SK-N-SH (cell line): ENCODE data around the gene WWOX. TPM values are rescaled to one million over a fixed set of nuclear protein-coding genes. Genes with fewer than 3 reads are reported as not detected.

ENCODE experiments used
- CTCF ChIA-PET: fragments of 300-600, 350-600 bp; formaldehyde crosslinking; extraction: SDS; loops from one replicate; lab custom pipeline; 2021; lab: Yijun Ruan, JAX
- POLR2A ChIA-PET: fragments of 350-600 bp; sonication (Branson Sonifier 250); formaldehyde crosslinking; extraction: SDS; loops from one replicate; lab custom pipeline; 2020; ENCODE audit warnings: antibody characterized with exemption, inconsistent platforms; lab: Yijun Ruan, JAX
- DNase-seq: peaks from one replicate; pipeline ENCODE4 v3.0.0; 2012
- H2AFZ ChIP-seq: fragments of 200-600 bp; sonication (generic); 2 replicates; pipeline ENCODE4 v1.8.1; 2016; ENCODE audit warnings: antibody characterized with exemption, mild to moderate bottlenecking, low read depth
- H3F3A ChIP-seq: fragments of 200-600 bp; sonication (generic); replicated peaks from 2 replicates; pipeline ENCODE3; 2016; ENCODE audit warnings: antibody characterized with exemption, mild to moderate bottlenecking; ENCODE audit not compliant: insufficient read depth
- H3K27ac ChIP-seq, 2 experiments: fragments of 200-500 bp in 1 of 2; fragments of 200-600 bp in 1 of 2; sonication (Bioruptor generic) in 1 of 2; sonication (generic), shearing (Covaris generic) in 1 of 2; 2 replicates each; pipeline versions ENCODE4 v1.5.1 to v1.6.1; 2014 to 2016; ENCODE audit warnings: low read depth in 2 of 2, inconsistent platforms in 1 of 2, low read length in 1 of 2, mild to moderate bottlenecking in 1 of 2, mixed read lengths in 1 of 2
- H3K27me3 ChIP-seq: fragments of 200-600 bp; sonication (generic), shearing (Covaris generic); 2 replicates; pipeline ENCODE4 v1.6.1; 2016; ENCODE audit warnings: mixed run types; ENCODE audit not compliant: insufficient read depth
- H3K36me3 ChIP-seq, 2 experiments: fragments of 200-500 bp in 1 of 2; fragments of 200-600 bp in 1 of 2; sonication (Bioruptor generic) in 1 of 2; sonication (generic) in 1 of 2; replicated peaks in 1 of 2; 2 replicates each; pipeline versions ENCODE3 to v1.5.1; 2014 to 2016; ENCODE audit warnings: low read length in 1 of 2, mild to moderate bottlenecking in 1 of 2; ENCODE audit not compliant: insufficient read depth in 2 of 2, control insufficient read depth in 1 of 2
- H3K4me1 ChIP-seq, 2 experiments: fragments of 200-500 bp in 1 of 2; fragments of 200-600 bp in 1 of 2; sonication (Bioruptor generic) in 1 of 2; sonication (generic), shearing (Covaris generic) in 1 of 2; 2 replicates each; pipeline versions ENCODE4 v1.5.1 to v1.6.1; 2014 to 2016; ENCODE audit warnings: low read depth in 1 of 2, low read length in 1 of 2, mixed run types in 1 of 2; ENCODE audit not compliant: insufficient read depth in 2 of 2, control insufficient read depth in 1 of 2
- H3K4me2 ChIP-seq: fragments of 200-600 bp; sonication (generic), shearing (Covaris generic); 2 replicates; pipeline ENCODE4 v1.6.1; 2017; ENCODE audit warnings: mixed run types
- H3K4me3 ChIP-seq, 2 experiments: fragments of 200-500 bp in 1 of 2; fragments of 200-600 bp in 1 of 2; sonication (Bioruptor generic) in 1 of 2; sonication (generic), shearing (Covaris generic) in 1 of 2; 2 replicates each; pipeline versions ENCODE4 v1.5.1 to v1.8.1; 2014 to 2016; ENCODE audit warnings: low read depth in 2 of 2, inconsistent platforms in 1 of 2, low read length in 1 of 2, mild to moderate bottlenecking in 1 of 2, mixed read lengths in 1 of 2, moderate library complexity in 1 of 2
- H3K79me2 ChIP-seq: fragments of 200-600 bp; sonication (generic); 2 replicates; pipeline ENCODE4 v1.8.1; 2017; ENCODE audit warnings: mild to moderate bottlenecking; ENCODE audit not compliant: insufficient read depth
- H3K9ac ChIP-seq: fragments of 200-600 bp; sonication (generic); 2 replicates; pipeline ENCODE4 v1.6.1; 2017; ENCODE audit warnings: mixed run types
- H3K9me2 ChIP-seq: fragments of 200-600 bp; sonication (generic); 2 replicates; pipeline ENCODE4 v1.6.1; 2017; ENCODE audit warnings: mixed run types
- H3K9me3 ChIP-seq: fragments of 200-600 bp; sonication (generic); 2 replicates; pipeline ENCODE4 v1.6.1; 2017; ENCODE audit warnings: mixed run types, mild to moderate bottlenecking, moderate library complexity
- H4K20me1 ChIP-seq: fragments of 200-600 bp; sonication (generic); 2 replicates; pipeline ENCODE4 v1.6.1; 2017; ENCODE audit warnings: mild to moderate bottlenecking, mixed run types; ENCODE audit not compliant: insufficient read depth
- EP300 ChIP-seq, 2 experiments: IDR thresholded peaks; 2 replicates each; pipeline versions ENCODE4 v1.4.0 to v1.6.1; 2012; ENCODE audit warnings: borderline replicate concordance in 1 of 2, low read depth in 1 of 2, low read length in 1 of 2
- EZH2phosphoT487 ChIP-seq: fragments of 200-600 bp; sonication (generic); IDR thresholded peaks from 2 replicates; pipeline ENCODE4 v1.6.1; 2017; ENCODE audit warnings: low read depth, mixed run types, mild to moderate bottlenecking, antibody characterized with exemption, moderate library complexity, borderline replicate concordance
- FOSL2 ChIP-seq: IDR thresholded peaks from 2 replicates; pipeline ENCODE4 v1.4.0; 2012; ENCODE audit warnings: low read depth, mild to moderate bottlenecking, moderate library complexity, borderline replicate concordance
- GABPA ChIP-seq: IDR thresholded peaks from 2 replicates; pipeline ENCODE4 v1.4.0; 2012; ENCODE audit warnings: low read depth, mild to moderate bottlenecking
- JUND ChIP-seq: IDR thresholded peaks from 2 replicates; pipeline ENCODE4 v1.4.0; 2012
- MEF2A ChIP-seq: IDR thresholded peaks from 2 replicates; pipeline ENCODE4 v1.4.0; 2012; ENCODE audit warnings: low read depth, borderline replicate concordance
- NFIC ChIP-seq: IDR thresholded peaks from 2 replicates; pipeline ENCODE4 v1.4.0; 2012; ENCODE audit warnings: borderline replicate concordance
- RAD21 ChIP-seq: IDR thresholded peaks from 2 replicates; pipeline ENCODE4 v1.6.1; 2012; ENCODE audit warnings: mild to moderate bottlenecking, low read length
- RCOR1 ChIP-seq: fragments of 150-350 bp; IDR thresholded peaks from 2 replicates; pipeline ENCODE4 v1.6.1; 2017; ENCODE audit warnings: antibody characterized with exemption, low read length
- RFX5 ChIP-seq: IDR thresholded peaks from 2 replicates; pipeline ENCODE4 v1.6.1; 2012; ENCODE audit warnings: mild to moderate bottlenecking, improper control_type of control experiment, low read length
- RXRA ChIP-seq: IDR thresholded peaks from 2 replicates; pipeline ENCODE4 v1.4.0; 2012; ENCODE audit warnings: low read depth, mild to moderate bottlenecking, borderline replicate concordance
- TCF12 ChIP-seq: IDR thresholded peaks from 2 replicates; pipeline ENCODE4 v1.4.0; 2012
- TEAD4 ChIP-seq: IDR thresholded peaks from 2 replicates; pipeline ENCODE4 v1.4.0; 2012; ENCODE audit warnings: mild to moderate bottlenecking, borderline replicate concordance; ENCODE audit not compliant: insufficient read depth
- WGBS: methylation state at CpG from one replicate; pipeline ENCODE4 v1.1.6; 2017; ENCODE audit warnings: low lambda C conversion rate; 5-methylcytosine and 5-hydroxymethylcytosine counted together
- polyA plus RNA-seq, 3 experiments: library from polyadenylated mRNA; depleted of rRNA; stranded (reverse); fragments of >200 nt; gene quantifications; 2 replicates each; pipeline ENCODE4 v1.2.3, GENCODE V29; 2012
- TF ChIP-seq, protein P1 (sequence below): IDR thresholded peaks from 2 replicates; pipeline ENCODE4 v1.4.0; 2012; ENCODE audit warnings: low read depth
- TF ChIP-seq, protein P2 (sequence below): fragments of 150-350 bp; IDR thresholded peaks from 2 replicates; pipeline ENCODE4 v1.6.1; 2017; ENCODE audit warnings: antibody characterized with exemption, low read length, low read depth, borderline replicate concordance
- TF ChIP-seq, protein P3 (sequence below): IDR thresholded peaks from 2 replicates; pipeline ENCODE4 v1.6.1; 2012; ENCODE audit warnings: mild to moderate bottlenecking, low read depth, low read length, moderate library complexity
- TF ChIP-seq, protein P4 (sequence below): IDR thresholded peaks from 2 replicates; pipeline ENCODE4 v1.4.0; 2012; ENCODE audit warnings: low read depth, borderline replicate concordance

WWOX gene
- polyA plus RNA-seq, 1 of the 3 experiments (the other 2 are of a cell fraction), result 10.8 TPM

DNA sequence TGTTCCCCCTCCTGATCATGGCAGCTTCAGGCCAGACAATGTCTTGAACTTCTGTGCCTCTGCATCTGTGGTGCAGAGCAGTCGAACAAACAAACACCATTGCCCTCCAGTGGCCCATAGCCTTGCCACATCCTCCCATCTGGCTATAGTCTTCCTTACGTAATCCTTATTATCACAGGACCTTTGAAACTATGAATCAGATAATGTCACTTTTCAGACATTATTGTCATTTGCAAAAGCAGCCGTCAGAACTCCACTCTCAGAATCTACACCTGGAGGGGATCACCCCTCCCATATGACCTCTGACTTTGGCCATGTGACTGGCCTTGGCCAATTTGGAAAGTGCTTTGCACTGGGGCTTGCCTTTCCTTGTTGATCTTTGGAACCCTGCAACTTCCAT is 1113.8 kb downstream of the WWOX start:
- H3K4me3 ChIP-seq, result no peak overlapping the region
- ChIA-PET POLR2A (no interaction called here), CTCF (no interaction called here)
- no peak overlapping the region for H2AFZ ChIP-seq
- no peaks in the 10 kb centered on the region for H3F3A ChIP-seq
- H3K9me3 ChIP-seq, result 0 out of 2 replicates have a peak, but pooled peaks cover 2% of the 10 kb centered on the region
- no peaks in the 10 kb centered on the region for H4K20me1 ChIP-seq
- H3K36me3 ChIP-seq, result no peaks in the 10 kb centered on the region
- no peaks in the 10 kb centered on the region for H3K4me1 ChIP-seq
- H3K9me2 ChIP-seq, result no peaks in the 10 kb centered on the region
- no peak overlapping the region for H3K27ac ChIP-seq
- H3K9ac ChIP-seq, result no peak overlapping the region
- WGBS, result 39% methylated on average over 3 of the region's 3 CpGs
- H3K27me3 ChIP-seq, result no peaks in the 10 kb centered on the region
- DNase-seq, result no peak
- H3K4me2 ChIP-seq, result no peak overlapping the region
- H3K79me2 ChIP-seq, result no peaks in the 10 kb centered on the region
- TF ChIP-seq, protein P1, sequence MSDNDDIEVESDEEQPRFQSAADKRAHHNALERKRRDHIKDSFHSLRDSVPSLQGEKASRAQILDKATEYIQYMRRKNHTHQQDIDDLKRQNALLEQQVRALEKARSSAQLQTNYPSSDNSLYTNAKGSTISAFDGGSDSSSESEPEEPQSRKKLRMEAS, result no peak
- TF ChIP-seq RAD21, result 0 out of 2 replicates have a peak, but pooled peaks have one; percentile 3
- TF ChIP-seq, all 33 proteins: peak for 1

DNA sequence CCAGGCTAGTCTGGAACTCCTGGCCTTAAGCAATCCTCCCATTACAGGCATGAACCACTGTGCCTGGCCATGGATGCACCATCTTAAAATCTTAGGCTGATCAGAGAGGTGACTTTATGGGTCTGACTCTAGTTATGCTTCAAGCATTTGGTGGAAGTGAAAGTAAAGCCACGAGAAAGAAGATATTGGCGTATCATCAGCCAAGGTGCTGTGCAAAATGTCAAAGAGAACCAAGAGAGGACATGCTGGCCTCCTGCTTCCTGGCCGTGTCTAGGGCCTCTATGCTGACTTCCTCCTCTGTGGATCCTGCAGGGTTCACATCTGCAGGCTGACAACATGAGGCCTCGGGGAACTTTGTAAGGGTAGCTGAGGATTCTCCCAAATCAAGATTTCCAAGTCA is 1115.8 kb downstream of the WWOX start:
- Histone ChIP-seq H3K4me3 (no peak overlapping the region), H2AFZ (no peak overlapping the region), H3K4me2 (no peak overlapping the region), H3K27me3 (no peaks in the 10 kb centered on the region), H3K9me3 (0 out of 2 replicates have a peak, but pooled peaks cover 2% of the 10 kb centered on the region), H3K36me3 (no peaks in the 10 kb centered on the region), H3K27ac (no peak overlapping the region), H4K20me1 (no peaks in the 10 kb centered on the region), H3K79me2 (no peaks in the 10 kb centered on the region), H3K4me1 (no peaks in the 10 kb centered on the region), H3F3A (no peaks in the 10 kb centered on the region), H3K9me2 (no peaks in the 10 kb centered on the region), H3K9ac (no peak overlapping the region)
- TF ChIP-seq, protein P2, sequence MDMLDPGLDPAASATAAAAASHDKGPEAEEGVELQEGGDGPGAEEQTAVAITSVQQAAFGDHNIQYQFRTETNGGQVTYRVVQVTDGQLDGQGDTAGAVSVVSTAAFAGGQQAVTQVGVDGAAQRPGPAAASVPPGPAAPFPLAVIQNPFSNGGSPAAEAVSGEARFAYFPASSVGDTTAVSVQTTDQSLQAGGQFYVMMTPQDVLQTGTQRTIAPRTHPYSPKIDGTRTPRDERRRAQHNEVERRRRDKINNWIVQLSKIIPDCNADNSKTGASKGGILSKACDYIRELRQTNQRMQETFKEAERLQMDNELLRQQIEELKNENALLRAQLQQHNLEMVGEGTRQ, result no peak
- no peak for TF ChIP-seq RXRA
- no peak for TF ChIP-seq NFIC
- TF ChIP-seq TCF12, result no peak
- no peak for TF ChIP-seq RCOR1
- no peak for TF ChIP-seq MEF2A
- no peak for TF ChIP-seq FOSL2
- TF ChIP-seq TEAD4, result no peak
- TF ChIP-seq RFX5, result no peak
- no peak for TF ChIP-seq EZH2phosphoT487
- TF ChIP-seq, protein P3, sequence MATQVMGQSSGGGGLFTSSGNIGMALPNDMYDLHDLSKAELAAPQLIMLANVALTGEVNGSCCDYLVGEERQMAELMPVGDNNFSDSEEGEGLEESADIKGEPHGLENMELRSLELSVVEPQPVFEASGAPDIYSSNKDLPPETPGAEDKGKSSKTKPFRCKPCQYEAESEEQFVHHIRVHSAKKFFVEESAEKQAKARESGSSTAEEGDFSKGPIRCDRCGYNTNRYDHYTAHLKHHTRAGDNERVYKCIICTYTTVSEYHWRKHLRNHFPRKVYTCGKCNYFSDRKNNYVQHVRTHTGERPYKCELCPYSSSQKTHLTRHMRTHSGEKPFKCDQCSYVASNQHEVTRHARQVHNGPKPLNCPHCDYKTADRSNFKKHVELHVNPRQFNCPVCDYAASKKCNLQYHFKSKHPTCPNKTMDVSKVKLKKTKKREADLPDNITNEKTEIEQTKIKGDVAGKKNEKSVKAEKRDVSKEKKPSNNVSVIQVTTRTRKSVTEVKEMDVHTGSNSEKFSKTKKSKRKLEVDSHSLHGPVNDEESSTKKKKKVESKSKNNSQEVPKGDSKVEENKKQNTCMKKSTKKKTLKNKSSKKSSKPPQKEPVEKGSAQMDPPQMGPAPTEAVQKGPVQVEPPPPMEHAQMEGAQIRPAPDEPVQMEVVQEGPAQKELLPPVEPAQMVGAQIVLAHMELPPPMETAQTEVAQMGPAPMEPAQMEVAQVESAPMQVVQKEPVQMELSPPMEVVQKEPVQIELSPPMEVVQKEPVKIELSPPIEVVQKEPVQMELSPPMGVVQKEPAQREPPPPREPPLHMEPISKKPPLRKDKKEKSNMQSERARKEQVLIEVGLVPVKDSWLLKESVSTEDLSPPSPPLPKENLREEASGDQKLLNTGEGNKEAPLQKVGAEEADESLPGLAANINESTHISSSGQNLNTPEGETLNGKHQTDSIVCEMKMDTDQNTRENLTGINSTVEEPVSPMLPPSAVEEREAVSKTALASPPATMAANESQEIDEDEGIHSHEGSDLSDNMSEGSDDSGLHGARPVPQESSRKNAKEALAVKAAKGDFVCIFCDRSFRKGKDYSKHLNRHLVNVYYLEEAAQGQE, result no peak
- TF ChIP-seq, protein P4, sequence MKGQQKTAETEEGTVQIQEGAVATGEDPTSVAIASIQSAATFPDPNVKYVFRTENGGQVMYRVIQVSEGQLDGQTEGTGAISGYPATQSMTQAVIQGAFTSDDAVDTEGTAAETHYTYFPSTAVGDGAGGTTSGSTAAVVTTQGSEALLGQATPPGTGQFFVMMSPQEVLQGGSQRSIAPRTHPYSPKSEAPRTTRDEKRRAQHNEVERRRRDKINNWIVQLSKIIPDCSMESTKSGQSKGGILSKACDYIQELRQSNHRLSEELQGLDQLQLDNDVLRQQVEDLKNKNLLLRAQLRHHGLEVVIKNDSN, result no peak
- TF ChIP-seq GABPA, result no peak
- TF ChIP-seq EP300 (IDR thresholded peaks at IDR 0.05; ENCODE audit: borderline replicate concordance in 1 of 2, low read depth in 1 of 2, low read length in 1 of 2), result no peak
- no peak for TF ChIP-seq JUND
- WGBS, result 17% methylated on average over 4 of the region's 4 CpGs
- DNase-seq, result no peak
- ChIA-PET CTCF (no interaction called here), POLR2A (no interaction called here)
